Epithelial cell of esophagus (primary cell): Measurements from ENCODE around the gene IPO13.

ENCODE experiments used
- DNase-seq: peaks from one replicate; pipeline ENCODE4 v3.0.0; 2010; ENCODE audit warnings: low read depth
- H3K4me3 ChIP-seq: 2 replicates; pipeline ENCODE4 v1.5.1; 2011; ENCODE audit warnings: mild to moderate bottlenecking, low read length, control low read depth
- CTCF ChIP-seq: IDR thresholded peaks from 2 replicates; pipeline ENCODE4 v1.5.1; 2011; ENCODE audit warnings: low read depth, mild to moderate bottlenecking, low read length, control low read depth, inconsistent platforms; ENCODE audit not compliant: insufficient read depth; ENCODE audit errors: missing control alignments

Gene IPO13

GRCh38 chr1:43957407-43958040, 10.8 kb downstream of the IPO13 start:
- H3K4me3 ChIP-seq = no peak overlapping the region
- DNase-seq = peak; percentile 72
- TF ChIP-seq CTCF = no peak

- no peak for DNase-seq
- TF ChIP-seq CTCF = no peak
- H3K4me3 ChIP-seq = no peak overlapping the region
Observed at GRCh38 chr1:43958351-43959255, 11.9 kb downstream of the IPO13 start.

GRCh38 chr1:43960798-43961197, 14.0 kb downstream of the IPO13 start:
- DNase-seq = no peak
- no peak for TF ChIP-seq CTCF
- no peak overlapping the region for H3K4me3 ChIP-seq

GRCh38 chr1:43961692-43962091, 14.9 kb downstream of the IPO13 start:
- no peak for TF ChIP-seq CTCF
- no peak for DNase-seq

GRCh38 chr1:43962324-43962723, 15.6 kb downstream of the IPO13 start:
- no peak for TF ChIP-seq CTCF
- no peak for DNase-seq
- no peak overlapping the region for H3K4me3 ChIP-seq

More at GRCh38 chr1:43961692-43962091, 14.9 kb downstream of the IPO13 start:
- H3K4me3 ChIP-seq = no peak overlapping the region

GRCh38 chr1:43963006-43963405, 16.3 kb downstream of the IPO13 start:
- no peak for TF ChIP-seq CTCF
- DNase-seq = no peak

More at GRCh38 chr1:43963006-43963405, 16.3 kb downstream of the IPO13 start:
- H3K4me3 ChIP-seq = no peak overlapping the region
